COR-L47 (cell line): Measurements from ENCODE around the gene PRG3.
"Not testable (repeated sequence)": the region's sequence is repeated elsewhere in the genome, so short reads cannot be mapped to it uniquely, and the experiment has no call there.

Experiments
- DNase-seq: peaks from one replicate; lab custom pipeline; 2025; lab: John Stamatoyannopoulos, UW

The PRG3 gene

GRCh38 chr11:57408771-57409170 lies 27.8 kb upstream of the PRG3 start:
- no peak for DNase-seq

GRCh38 chr11:57407941-57408475 lies 27.1 kb upstream of the PRG3 start:
- no peak for DNase-seq

GRCh38 chr11:57407010-57407920 lies 26.3 kb upstream of the PRG3 start:
- DNase-seq, result no peak

GRCh38 chr11:57406337-57406904 lies 25.5 kb upstream of the PRG3 start:
- no peak for DNase-seq

- DNase-seq, result no peak
Measured at GRCh38 chr11:57405271-57405860, 24.4 kb upstream of the PRG3 start.

- DNase-seq, result no peak
Measured at GRCh38 chr11:57403802-57404147, 22.8 kb upstream of the PRG3 start.

GRCh38 chr11:57403003-57403801 lies 22.3 kb upstream of the PRG3 start:
- not testable (repeated sequence) for DNase-seq

GRCh38 chr11:57402188-57403002 lies 21.4 kb upstream of the PRG3 start:
- DNase-seq, result no peak

GRCh38 chr11:57399972-57400578 lies 19.1 kb upstream of the PRG3 start:
- no peak for DNase-seq

- no peak for DNase-seq
Measured at GRCh38 chr11:57399221-57399620, 18.3 kb upstream of the PRG3 start.

GRCh38 chr11:57397394-57397990 lies 16.5 kb upstream of the PRG3 start:
- no peak for DNase-seq

- no peak for DNase-seq
Measured at GRCh38 chr11:57396744-57397143, 15.8 kb upstream of the PRG3 start.

GRCh38 chr11:57395905-57396623 lies 15.1 kb upstream of the PRG3 start:
- DNase-seq, result no peak

GRCh38 chr11:57394203-57394965 lies 13.4 kb upstream of the PRG3 start:
- DNase-seq, result no peak

- no peak for DNase-seq
Measured at GRCh38 chr11:57392763-57393105, 11.8 kb upstream of the PRG3 start.

GRCh38 chr11:57392066-57392762 lies 11.3 kb upstream of the PRG3 start:
- no peak for DNase-seq

- no peak for DNase-seq
Measured at GRCh38 chr11:57391539-57391938, 10.6 kb upstream of the PRG3 start.

GRCh38 chr11:57391111-57391510 lies 10.2 kb upstream of the PRG3 start:
- no peak for DNase-seq

- DNase-seq, result no peak
Measured at GRCh38 chr11:57390535-57390934, 9.6 kb upstream of the PRG3 start, which contains the start of gene PRG2. PRG2 (minus strand) TSS chr11:57390650; CDS start chr11:57389944, 706 bp downstream.
